GM19455 (cell line): Measurements from ENCODE around the gene TRIM8.

Experiments
- ATAC-seq: cut with Tn5 transposase; IDR thresholded peaks from one replicate; pipeline ENCODE4 v1.9.1; 2021; ENCODE audit not compliant: unreplicated experiment

Gene TRIM8

GRCh38 chr10:102632394-102633111 is 11.7 kb upstream of the TRIM8 start:
- ATAC-seq, result no peak

GRCh38 chr10:102633287-102633686 is 11.0 kb upstream of the TRIM8 start:
- no peak for ATAC-seq

GRCh38 chr10:102633848-102634247 is 10.4 kb upstream of the TRIM8 start:
- ATAC-seq, result no peak

GRCh38 chr10:102634686-102635085 is 9.6 kb upstream of the TRIM8 start:
- ATAC-seq, result no peak

- ATAC-seq, result no peak
Observed at GRCh38 chr10:102635377-102635776, 8.9 kb upstream of the TRIM8 start.

- ATAC-seq, result no peak
Observed at GRCh38 chr10:102639537-102639936, 4.7 kb upstream of the TRIM8 start.

GRCh38 chr10:102641402-102641801 is 2.9 kb upstream of the TRIM8 start:
- ATAC-seq, result no peak

- ATAC-seq, result peak; percentile 47
Observed at GRCh38 chr10:102641880-102642735, 2.2 kb upstream of the TRIM8 start.

- no peak for ATAC-seq
Observed at GRCh38 chr10:102642736-102643335, 1.4 kb upstream of the TRIM8 start.

- ATAC-seq, result no peak
Observed at GRCh38 chr10:102643336-102644065, 778 bp upstream of the TRIM8 start.

- no peak for ATAC-seq
Observed at GRCh38 chr10:102644646-102645387, 538 bp downstream of the TRIM8 start.

GRCh38 chr10:102645388-102645740 is 1.1 kb downstream of the TRIM8 start:
- no peak for ATAC-seq

GRCh38 chr10:102645741-102646609 is 1.7 kb downstream of the TRIM8 start:
- peak; percentile 39 for ATAC-seq

- no peak for ATAC-seq
Observed at GRCh38 chr10:102646610-102647442, 2.5 kb downstream of the TRIM8 start.

GRCh38 chr10:102647443-102648268 is 3.4 kb downstream of the TRIM8 start:
- no peak for ATAC-seq

GRCh38 chr10:102648269-102648888 is 4.1 kb downstream of the TRIM8 start:
- no peak for ATAC-seq
